ENCODE data around the gene TRPT1.

The TRPT1 gene

GRCh38 chr11:64219755-64220154, 6.2 kb downstream of the TRPT1 start:
- H3K27me3 ChIP-seq (ENCODE audit: control insufficient read depth, insufficient read depth, low read length), result no peaks in the 10 kb centered on the region
- peaks cover 16% of the 10 kb centered on the region; the same call in 1 of the 2 replicates for H3K36me3 ChIP-seq (ENCODE audit: control insufficient read depth, insufficient read depth, low read length)
- no peaks in the 10 kb centered on the region for H3K9me3 ChIP-seq (ENCODE audit: control insufficient read depth, insufficient read depth, low read length)
- no peak overlapping the region for H3K4me3 ChIP-seq (ENCODE audit: low read length)
- no peaks in the 10 kb centered on the region; the same call in 1 of the 2 replicates for H3K4me1 ChIP-seq (ENCODE audit: control insufficient read depth, insufficient read depth, low read length)
- no peak overlapping the region for H3K27ac ChIP-seq (ENCODE audit: low read length)
- no peak for DNase-seq (ENCODE audit: low read depth, low spot score)
- no CpG with 5 or more reads among the region's 10 CpGs for WGBS (ENCODE audit: insufficient coverage, insufficient read length)

- Histone ChIP-seq H3K27me3 (ENCODE audit: control insufficient read depth, insufficient read depth, low read length) (no peaks in the 10 kb centered on the region), H3K9me3 (ENCODE audit: control insufficient read depth, insufficient read depth, low read length) (no peaks in the 10 kb centered on the region), H3K27ac (ENCODE audit: low read length) (no peak overlapping the region), H3K4me3 (ENCODE audit: low read length) (no peak overlapping the region), H3K36me3 (ENCODE audit: control insufficient read depth, insufficient read depth, low read length) (peaks cover 16% of the 10 kb centered on the region; the same call in 1 of the 2 replicates), H3K4me1 (ENCODE audit: control insufficient read depth, insufficient read depth, low read length) (no peaks in the 10 kb centered on the region; the same call in 1 of the 2 replicates)
- no peak for DNase-seq (ENCODE audit: low read depth, low spot score)
- no CpG with 5 or more reads among the region's 7 CpGs for WGBS (ENCODE audit: insufficient coverage, insufficient read length)
These were observed 6.7 kb downstream of the TRPT1 start for GRCh38 chr11:64219354-64219684.

GRCh38 chr11:64218628-64219353, 7.2 kb downstream of the TRPT1 start:
- no peak for DNase-seq (ENCODE audit: low read depth, low spot score)
- Histone ChIP-seq H3K4me3 (ENCODE audit: low read length) (no peak overlapping the region), H3K27ac (ENCODE audit: low read length) (no peak overlapping the region), H3K9me3 (ENCODE audit: control insufficient read depth, insufficient read depth, low read length) (no peaks in the 10 kb centered on the region), H3K36me3 (ENCODE audit: control insufficient read depth, insufficient read depth, low read length) (peaks cover 16% of the 10 kb centered on the region; the same call in 1 of the 2 replicates), H3K4me1 (ENCODE audit: control insufficient read depth, insufficient read depth, low read length) (no peaks in the 10 kb centered on the region; the same call in 1 of the 2 replicates), H3K27me3 (ENCODE audit: control insufficient read depth, insufficient read depth, low read length) (no peaks in the 10 kb centered on the region)
- WGBS (ENCODE audit: insufficient coverage, insufficient read length), result no CpG with 5 or more reads among the region's 11 CpGs

GRCh38 chr11:64216879-64217278, 9.1 kb downstream of the TRPT1 start:
- no peaks in the 10 kb centered on the region; the same call in 1 of the 2 replicates for H3K4me1 ChIP-seq (ENCODE audit: control insufficient read depth, insufficient read depth, low read length)
- no CpG with 5 or more reads among the region's 6 CpGs for WGBS (ENCODE audit: insufficient coverage, insufficient read length)
- H3K36me3 ChIP-seq (ENCODE audit: control insufficient read depth, insufficient read depth, low read length), result peaks cover 16% of the 10 kb centered on the region; the same call in 1 of the 2 replicates

GRCh38 chr11:64211181-64211872, 14.7 kb downstream of the TRPT1 start:
- peaks cover 9% of the 10 kb centered on the region for H3K36me3 ChIP-seq (ENCODE audit: control insufficient read depth, insufficient read depth, low read length)
- H3K4me3 ChIP-seq (ENCODE audit: low read length), result no peak overlapping the region
- peaks cover 2% of the 10 kb centered on the region; the same call in 1 of the 2 replicates for H3K4me1 ChIP-seq (ENCODE audit: control insufficient read depth, insufficient read depth, low read length)
- DNase-seq (ENCODE audit: low read depth, low spot score), result no peak
- no peak overlapping the region for H3K27ac ChIP-seq (ENCODE audit: low read length)
- WGBS (ENCODE audit: insufficient coverage, insufficient read length), result no CpG with 5 or more reads among the region's 30 CpGs
- H3K9me3 ChIP-seq (ENCODE audit: control insufficient read depth, insufficient read depth, low read length), result no peaks in the 10 kb centered on the region
- no peaks in the 10 kb centered on the region for H3K27me3 ChIP-seq (ENCODE audit: control insufficient read depth, insufficient read depth, low read length)

More at GRCh38 chr11:64216879-64217278, 9.1 kb downstream of the TRPT1 start:
- no peaks in the 10 kb centered on the region for H3K9me3 ChIP-seq (ENCODE audit: control insufficient read depth, insufficient read depth, low read length)
- no peak overlapping the region for H3K4me3 ChIP-seq (ENCODE audit: low read length)
- no peak for DNase-seq (ENCODE audit: low read depth, low spot score)
- no peaks in the 10 kb centered on the region for H3K27me3 ChIP-seq (ENCODE audit: control insufficient read depth, insufficient read depth, low read length)
- H3K27ac ChIP-seq (ENCODE audit: low read length), result no peak overlapping the region

- Histone ChIP-seq H3K4me1 (ENCODE audit: control insufficient read depth, insufficient read depth, low read length) (peaks cover 2% of the 10 kb centered on the region; the same call in 1 of the 2 replicates), H3K4me3 (ENCODE audit: low read length) (no peak overlapping the region), H3K9me3 (ENCODE audit: control insufficient read depth, insufficient read depth, low read length) (no peaks in the 10 kb centered on the region), H3K36me3 (ENCODE audit: control insufficient read depth, insufficient read depth, low read length) (peaks cover 16% of the 10 kb centered on the region), H3K27me3 (ENCODE audit: control insufficient read depth, insufficient read depth, low read length) (no peaks in the 10 kb centered on the region), H3K27ac (ENCODE audit: low read length) (no peak overlapping the region)
- DNase-seq (ENCODE audit: low read depth, low spot score), result no peak
- no CpG with 5 or more reads among the region's 24 CpGs for WGBS (ENCODE audit: insufficient coverage, insufficient read length)
These were observed 15.5 kb downstream of the TRPT1 start for GRCh38 chr11:64210301-64211020.

GRCh38 chr11:64209563-64209843, 16.5 kb downstream of the TRPT1 start:
- no peak for DNase-seq (ENCODE audit: low read depth, low spot score)
- Histone ChIP-seq H3K4me3 (ENCODE audit: low read length) (no peak overlapping the region), H3K27me3 (ENCODE audit: control insufficient read depth, insufficient read depth, low read length) (no peaks in the 10 kb centered on the region), H3K9me3 (ENCODE audit: control insufficient read depth, insufficient read depth, low read length) (no peaks in the 10 kb centered on the region), H3K27ac (ENCODE audit: low read length) (no peak overlapping the region), H3K4me1 (ENCODE audit: control insufficient read depth, insufficient read depth, low read length) (peaks cover 2% of the 10 kb centered on the region; the same call in 1 of the 2 replicates), H3K36me3 (ENCODE audit: control insufficient read depth, insufficient read depth, low read length) (peaks cover 18% of the 10 kb centered on the region)
- no CpG with 5 or more reads among the region's 8 CpGs for WGBS (ENCODE audit: insufficient coverage, insufficient read length)

GRCh38 chr11:64208796-64209562, 17.0 kb downstream of the TRPT1 start:
- Histone ChIP-seq H3K9me3 (ENCODE audit: control insufficient read depth, insufficient read depth, low read length) (no peaks in the 10 kb centered on the region), H3K4me1 (ENCODE audit: control insufficient read depth, insufficient read depth, low read length) (peaks cover 2% of the 10 kb centered on the region; the same call in 1 of the 2 replicates), H3K27me3 (ENCODE audit: control insufficient read depth, insufficient read depth, low read length) (no peaks in the 10 kb centered on the region), H3K4me3 (ENCODE audit: low read length) (no peak overlapping the region), H3K27ac (ENCODE audit: low read length) (no peak overlapping the region), H3K36me3 (ENCODE audit: control insufficient read depth, insufficient read depth, low read length) (peaks cover 21% of the 10 kb centered on the region)
- no CpG with 5 or more reads among the region's 18 CpGs for WGBS (ENCODE audit: insufficient coverage, insufficient read length)
- DNase-seq (ENCODE audit: low read depth, low spot score), result no peak

GRCh38 chr11:64208086-64208795, 17.7 kb downstream of the TRPT1 start:
- no peaks in the 10 kb centered on the region for H3K27me3 ChIP-seq (ENCODE audit: control insufficient read depth, insufficient read depth, low read length)
- no peak overlapping the region for H3K4me3 ChIP-seq (ENCODE audit: low read length)
- DNase-seq (ENCODE audit: low read depth, low spot score), result no peak
- H3K27ac ChIP-seq (ENCODE audit: low read length), result no peak overlapping the region
- H3K4me1 ChIP-seq (ENCODE audit: control insufficient read depth, insufficient read depth, low read length), result peaks cover 2% of the 10 kb centered on the region; the same call in 1 of the 2 replicates
- H3K9me3 ChIP-seq (ENCODE audit: control insufficient read depth, insufficient read depth, low read length), result no peaks in the 10 kb centered on the region
- H3K36me3 ChIP-seq (ENCODE audit: control insufficient read depth, insufficient read depth, low read length), result peaks cover 29% of the 10 kb centered on the region
- WGBS (ENCODE audit: insufficient coverage, insufficient read length), result no CpG with 5 or more reads among the region's 23 CpGs
